HepG2 (cell line): ENCODE measurements around the gene A3GALT2. TPM values are rescaled to one million over a fixed set of nuclear protein-coding genes. Genes with fewer than 3 reads are reported as not detected.

ENCODE experiments used
- ATAC-seq: fragments of 200-7000 bp; cut with Tn5 transposase; 3 replicates; pipeline ENCODE4 v1.9.1; 2020; ENCODE audit warnings: mild to moderate bottlenecking, moderate library complexity
- BruUV-seq: library from RNA; stranded (reverse); fragments of 400-500 nt; replicated peaks from 2 replicates; lab custom pipeline; 2021; lab: Mats Ljungman, UMichigan
- CTCF ChIA-PET: fragments of 300-600 bp; formaldehyde crosslinking; extraction: SDS; loops from one replicate; lab custom pipeline; 2021; ENCODE audit warnings: low total read pairs, inconsistent platforms, low intra/inter-chr PET ratio; lab: Yijun Ruan, JAX
- POLR2A ChIA-PET: fragments of 350-600 bp; sonication (Branson Sonifier 250); formaldehyde crosslinking; loops from one replicate; lab custom pipeline; 2020; ENCODE audit warnings: antibody characterized with exemption, inconsistent platforms; lab: Yijun Ruan, JAX
- DNase-seq: peaks from one replicate; pipeline ENCODE4 v3.0.0-alpha.2; 2015; ENCODE audit warnings: low spot score
- FAIRE-seq: peaks from 3 replicates; lab custom pipeline; 2011; peaks lifted over from hg19 to GRCh38; lab: Jason Lieb, UNC
- H2AFZ ChIP-seq: one replicate; pipeline ENCODE4 v1.6.1; 2011; ENCODE audit warnings: low read length, inconsistent platforms
- H3K27ac ChIP-seq: fragments of 300-600 bp; 3 replicates; pipeline ENCODE4 v1.8.0; 2011; ENCODE audit warnings: mixed run types, mild to moderate bottlenecking, mixed read lengths, low read length, inconsistent platforms; ENCODE audit not compliant: insufficient read depth; ENCODE audit errors: extremely low read length
- H3K27me3 ChIP-seq, 2 experiments: fragments of 200-600 bp in 1 of 2; 2 replicates in 1 of 2; 3 replicates in 1 of 2; pipeline versions ENCODE4 v1.6.0 to v1.8.0; 2011; ENCODE audit warnings: low read length in 2 of 2, mild to moderate bottlenecking in 2 of 2, moderate library complexity in 2 of 2, inconsistent platforms in 1 of 2; ENCODE audit not compliant: insufficient read depth in 2 of 2, control insufficient read depth in 1 of 2
- H3K36me3 ChIP-seq, 2 experiments: fragments of 200-600 bp in 1 of 2; replicated peaks in 1 of 2; 2 replicates in 1 of 2; 3 replicates in 1 of 2; pipeline versions ENCODE4 v1.5.1 to v1.8.0; 2011; ENCODE audit warnings: low read length in 2 of 2, inconsistent platforms in 1 of 2; ENCODE audit not compliant: insufficient read depth in 2 of 2, control insufficient read depth in 1 of 2
- H3K4me1 ChIP-seq: 2 replicates; pipeline ENCODE4 v1.5.1; 2012; ENCODE audit warnings: low read length, inconsistent platforms; ENCODE audit not compliant: insufficient read depth
- H3K4me2 ChIP-seq: 2 replicates; pipeline ENCODE4 v1.6.0; 2011; ENCODE audit warnings: low read depth, low read length, inconsistent platforms
- H3K4me3 ChIP-seq, 3 experiments: fragments of 200-600 bp in 1 of 3; sonication (generic), shearing (Covaris generic) in 1 of 3; replicated peaks in 1 of 3; 2 replicates each; pipeline ENCODE4 v1.5.1; 2011 to 2016; ENCODE audit warnings: low read length in 3 of 3, inconsistent platforms in 2 of 3, low read depth in 2 of 3, mild to moderate bottlenecking in 2 of 3, control low read depth in 1 of 3, mixed read lengths in 1 of 3; ENCODE audit not compliant: insufficient read depth in 1 of 3
- H3K79me2 ChIP-seq: one replicate; pipeline ENCODE4 v1.6.1; 2011; ENCODE audit warnings: low read length, inconsistent platforms; ENCODE audit not compliant: insufficient read depth
- H3K9ac ChIP-seq: 2 replicates; pipeline ENCODE4 v1.6.0; 2011; ENCODE audit warnings: mild to moderate bottlenecking, low read depth, low read length, inconsistent platforms; ENCODE audit not compliant: insufficient read depth
- H3K9me3 ChIP-seq: 2 replicates; pipeline ENCODE4 v1.5.1; 2012; ENCODE audit warnings: mild to moderate bottlenecking, low read length
- H4K20me1 ChIP-seq: 2 replicates; pipeline ENCODE4 v1.6.0; 2011; ENCODE audit warnings: inconsistent platforms, mild to moderate bottlenecking, low read length, moderate library complexity; ENCODE audit not compliant: insufficient read depth
- ONECUT2 ChIP-seq: sonication (generic); formaldehyde crosslinking; IDR thresholded peaks from 2 replicates; pipeline ENCODE4 v1.4.0; 2020; ENCODE audit warnings: missing genetic modification reagents
- SMARCC2 ChIP-seq: fragments of 450-650 bp; IDR thresholded peaks from 2 replicates; pipeline ENCODE4 v1.6.1; 2017; ENCODE audit warnings: antibody characterized with exemption, mild to moderate bottlenecking
- SP2 ChIP-seq: sonication (generic); formaldehyde crosslinking; IDR thresholded peaks from 2 replicates; pipeline ENCODE4 v1.5.1; 2020; ENCODE audit warnings: mild to moderate bottlenecking, missing genetic modification reagents
- THAP8 ChIP-seq: sonication (generic); formaldehyde crosslinking; IDR thresholded peaks from 2 replicates; pipeline ENCODE4 v1.5.1; 2020; ENCODE audit warnings: missing genetic modification reagents, mild to moderate bottlenecking, borderline replicate concordance
- YY1 ChIP-seq: IDR thresholded peaks from 2 replicates; pipeline ENCODE4 v1.6.1; 2011; ENCODE audit warnings: low read length, low read depth, moderate library complexity, mild to moderate bottlenecking; ENCODE audit not compliant: insufficient read depth, insufficient replicate concordance
- ZBTB25 ChIP-seq: IDR thresholded peaks from 2 replicates; pipeline ENCODE4 v1.6.1; 2018; ENCODE audit warnings: missing genetic modification reagents
- ZBTB34 ChIP-seq: sonication (generic); formaldehyde crosslinking; IDR thresholded peaks from 2 replicates; pipeline ENCODE4 v1.8.0; 2022; ENCODE audit warnings: mild to moderate bottlenecking, missing genetic modification reagents
- ZNF629 ChIP-seq: sonication (generic); formaldehyde crosslinking; conservative IDR thresholded peaks from 2 replicates; pipeline ENCODE4 v1.5.0; 2020; ENCODE audit warnings: missing genetic modification reagents
- WGBS: methylation state at CpG from one replicate; pipeline ENCODE4 v1.1.6; 2017; ENCODE audit warnings: low lambda C conversion rate; 5-methylcytosine and 5-hydroxymethylcytosine counted together
- in situ Hi-C: cut with HindIII; loops from 2 replicates; pipeline ENCODE4 v1.10.0; 2017; ENCODE audit warnings: low pct_unique_long_range_greater_than_20kb; ENCODE audit not compliant: extremely low pct_ligation_motif_present
- intact Hi-C: fragments of 100-400 bp; cut with micrococcal nuclease; formaldehyde crosslinking; loops from one replicate; pipeline ENCODE4 v1.10.0; 2022; ENCODE audit not compliant: unreplicated experiment
- polyA plus RNA-seq, 8 experiments: library from polyadenylated mRNA; depleted of rRNA in 3 of 8; stranded (reverse) in 7 of 8; unstranded in 1 of 8; fragments of >200 nt; fragmentation: Illumina TruSeq in 4 of 8; extraction: Trizol in 4 of 8; gene quantifications; 2 replicates each; pipeline versions ENCODE4 v1.2.1 to v1.2.3, GENCODE V29; 2011 to 2016; ENCODE audit warnings: low read depth in 4 of 8, missing spikeins in 1 of 8, mixed read lengths in 1 of 8; ENCODE audit not compliant: insufficient read depth in 1 of 8
- total RNA-seq, 5 experiments: library from RNA; depleted of rRNA; stranded (reverse); fragments of >200 nt; fragmentation: Illumina TruSeq; extraction: Trizol; gene quantifications; 2 replicates each; pipeline ENCODE4 v1.2.3, GENCODE V29; 2016; ENCODE audit warnings: low read depth in 1 of 5

A3GALT2 gene
- total and polyA plus RNA-seq, 2 of the 13 experiments (the other 11 are each of a cell fraction or from before 2014, with no cell fraction given): not detected

GRCh38 chr1:33273406-33273805 is 47.5 kb downstream of the A3GALT2 start:
- no peak overlapping the region for H2AFZ ChIP-seq
- H3K9me3 ChIP-seq: no peaks in the 10 kb centered on the region
- no peak for DNase-seq
- H3K9ac ChIP-seq: no peak overlapping the region
- no peaks in the 10 kb centered on the region for H4K20me1 ChIP-seq
- H3K79me2 ChIP-seq: no peaks in the 10 kb centered on the region
- peaks cover 12% of the 10 kb centered on the region for H3K4me1 ChIP-seq
- no peak overlapping the region for H3K4me2 ChIP-seq
- CTCF ChIA-PET: no interaction called here
- peaks cover 2 to 19% of the 10 kb centered on the region in 2 experiments; a peak in 4 of 5 replicates for H3K36me3 ChIP-seq
- BruUV-seq: no TSS peak
- WGBS: 94% methylated on average over 3 of the region's 3 CpGs
- intact Hi-C loops: no loop called here
- POLR2A ChIA-PET: no interaction called here
- no peak for TF ChIP-seq THAP8
- peak; percentile 53; the same call in 1 of the 2 replicates for TF ChIP-seq ZNF629
- TF ChIP-seq SP2 (CRISPR knock-in tag): no peak
- in situ Hi-C loops: no loop called here
- ATAC-seq: no peak
- no peak overlapping the region for H3K4me3 ChIP-seq
- no peak overlapping the region for H3K27ac ChIP-seq
- no peaks in the 10 kb centered on the region for H3K27me3 ChIP-seq
- FAIRE-seq: no peak

GRCh38 chr1:33272930-33273329 is 48.0 kb downstream of the A3GALT2 start:
- intact Hi-C loops (no loop called here), in situ Hi-C loops (no loop called here)
- no peak overlapping the region for H3K4me3 ChIP-seq
- POLR2A ChIA-PET: no interaction called here
- H2AFZ ChIP-seq: no peak overlapping the region
- H3K79me2 ChIP-seq: no peaks in the 10 kb centered on the region
- H3K27me3 ChIP-seq: no peaks in the 10 kb centered on the region
- no peaks in the 10 kb centered on the region for H3K9me3 ChIP-seq
- no peak overlapping the region for H3K27ac ChIP-seq
- H3K4me2 ChIP-seq: no peak overlapping the region
- ATAC-seq (no peak), DNase-seq (no peak), FAIRE-seq (no peak)
- 100% methylated on average over 1 of the region's 1 CpG for WGBS
- TF ChIP-seq YY1: no peak
- TF ChIP-seq SMARCC2: no peak
- no peak for TF ChIP-seq ZBTB25 (CRISPR knock-in tag)
- TF ChIP-seq ZBTB34 (CRISPR knock-in tag): no peak
- TF ChIP-seq ONECUT2: no peak
- H3K4me1 ChIP-seq: peaks cover 16% of the 10 kb centered on the region
- no peaks in the 10 kb centered on the region for H4K20me1 ChIP-seq
- peaks cover 2 to 19% of the 10 kb centered on the region in 2 experiments; a peak in 4 of 5 replicates for H3K36me3 ChIP-seq
- H3K9ac ChIP-seq: no peak overlapping the region
- CTCF ChIA-PET: no interaction called here
- no TSS peak for BruUV-seq
